HL-60/S4 treated with retinoic acid at 250 ng/mL for 4 days and 3 days (cell line): Measurements from ENCODE around the gene COL8A1.

Experiments used
- in situ Hi-C: fragments of 300-500 bp; cut with MboI; formaldehyde crosslinking; loops from 2 replicates; pipeline ENCODE4 v1.7.0; 2022; ENCODE audit warnings: low sequenced_read_pairs

Gene COL8A1

DNA sequence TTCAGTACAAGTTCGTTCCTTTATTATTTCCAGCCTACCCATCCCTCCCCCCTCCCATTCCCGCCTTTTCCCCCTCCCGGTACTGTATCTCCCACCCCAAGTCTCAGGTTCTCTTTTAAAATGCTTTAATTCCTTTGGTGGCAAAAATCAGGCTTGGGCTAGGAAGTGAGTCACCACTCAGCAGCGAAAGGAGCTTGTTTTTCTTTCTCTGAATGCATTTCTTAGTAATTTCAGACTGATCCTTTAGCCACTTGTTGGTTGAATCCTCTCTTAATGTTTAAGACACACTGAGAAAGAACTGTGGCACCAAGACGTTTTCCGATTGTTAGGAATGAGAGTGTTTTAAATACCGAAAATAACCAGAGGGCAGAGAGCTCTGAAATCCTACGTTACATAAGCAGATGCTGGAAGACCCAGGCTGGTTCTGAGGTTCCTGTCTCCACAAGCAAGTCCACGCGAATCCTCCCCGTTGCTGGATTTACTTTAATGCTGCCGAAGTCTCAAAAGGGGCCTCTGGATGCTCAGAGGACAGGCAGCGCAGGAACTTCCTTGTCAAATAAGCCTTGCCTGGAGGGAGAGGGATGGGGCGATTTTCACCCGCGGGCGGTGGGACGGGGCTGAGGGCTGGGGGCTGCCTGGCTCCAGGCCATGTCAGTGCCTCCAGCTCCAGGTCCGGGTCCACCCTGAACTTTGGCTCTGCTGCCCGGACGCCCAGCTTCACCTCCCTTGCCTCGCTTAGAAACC is 854 bp upstream of the COL8A1 start:
- in situ Hi-C loops, result no loop called here

DNA sequence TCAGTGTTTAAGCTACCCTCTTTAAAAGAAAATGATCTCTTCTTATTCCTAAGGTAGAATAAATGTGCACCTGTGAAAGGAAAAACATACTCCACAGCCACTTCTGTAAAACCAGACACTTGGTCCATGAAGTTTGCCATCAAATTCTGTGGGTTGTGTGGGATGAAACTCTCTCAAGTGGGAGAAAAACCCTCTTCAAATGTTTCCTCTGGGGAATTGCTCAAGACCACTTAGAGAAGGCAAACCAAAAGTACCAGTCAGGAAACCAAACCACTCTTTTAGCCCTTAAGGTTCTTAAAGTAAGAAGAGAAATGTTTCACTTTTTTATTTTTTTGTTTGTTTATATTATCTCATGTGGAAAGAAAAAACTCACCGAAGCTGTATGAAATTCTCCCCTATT is 1.2 kb downstream of the COL8A1 start:
- in situ Hi-C loops, result no loop called here

DNA sequence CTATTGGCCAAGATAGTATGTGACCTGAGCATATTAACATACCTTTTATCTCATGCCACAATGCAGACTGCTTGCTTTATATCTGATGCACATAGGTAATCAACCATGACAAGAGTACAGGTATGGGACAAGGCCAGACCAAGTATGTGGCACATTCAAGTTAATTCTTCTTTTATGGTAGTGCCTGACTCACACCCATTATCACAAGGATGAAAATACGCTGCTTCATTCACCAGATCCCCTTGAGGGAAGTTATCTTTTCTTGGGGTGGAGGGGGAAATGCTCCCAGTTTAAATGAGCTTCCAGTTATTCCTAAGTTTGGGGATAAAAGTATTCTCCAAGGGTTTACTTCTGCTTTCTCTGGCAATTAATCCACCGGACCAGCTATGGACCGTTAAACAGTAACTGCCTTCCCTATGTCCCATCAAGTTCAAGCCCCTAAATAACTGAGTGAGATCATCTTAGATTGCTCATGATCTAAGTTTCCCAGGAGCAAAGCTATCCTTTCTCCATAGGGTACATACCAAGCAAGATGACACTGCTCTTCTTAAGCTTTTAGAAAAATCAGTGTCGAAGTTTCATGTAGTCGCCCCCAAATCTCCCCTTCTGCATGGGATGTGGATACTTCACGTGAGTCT is 1.9 kb downstream of the COL8A1 start:
- in situ Hi-C loops, result no loop called here

DNA sequence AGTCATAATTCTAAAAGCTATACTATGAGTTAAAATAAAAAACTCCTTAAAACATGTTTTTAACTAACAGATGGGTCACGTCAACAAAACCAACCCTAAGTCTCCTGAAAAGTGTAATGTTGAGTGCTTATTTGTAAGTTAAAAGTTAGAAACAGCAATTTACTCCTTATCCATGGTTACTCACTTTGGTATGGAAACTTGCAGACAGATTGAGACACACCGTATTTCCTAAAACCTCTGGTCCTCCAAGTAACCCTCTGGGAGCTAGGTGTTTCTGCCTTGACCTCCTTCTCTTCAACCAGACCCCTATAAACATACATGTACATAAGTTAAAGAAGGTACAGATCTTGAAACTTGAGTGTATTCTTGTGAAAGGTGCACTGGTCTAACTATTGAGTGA is 3.1 kb downstream of the COL8A1 start:
- in situ Hi-C loops, result no loop called here

DNA sequence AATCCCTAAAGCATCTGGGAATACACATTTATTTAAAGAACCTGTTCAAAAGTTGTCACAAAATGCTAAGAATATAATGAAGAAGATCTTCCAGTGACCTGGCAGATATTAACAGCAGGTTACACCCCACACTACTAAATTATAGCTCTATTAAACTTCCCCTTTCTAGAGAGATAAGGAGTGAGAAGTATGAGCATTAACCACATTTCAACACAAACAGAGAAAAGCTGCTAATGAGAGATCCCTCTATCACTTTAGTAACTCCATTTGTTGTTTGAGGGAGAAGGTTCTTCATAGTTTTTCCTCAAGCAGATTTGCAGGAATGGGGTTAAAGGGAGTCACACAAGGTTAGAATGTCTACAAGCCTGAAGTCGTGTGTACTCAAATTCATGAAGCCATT is 3.6 kb downstream of the COL8A1 start:
- in situ Hi-C loops, result no loop called here

DNA sequence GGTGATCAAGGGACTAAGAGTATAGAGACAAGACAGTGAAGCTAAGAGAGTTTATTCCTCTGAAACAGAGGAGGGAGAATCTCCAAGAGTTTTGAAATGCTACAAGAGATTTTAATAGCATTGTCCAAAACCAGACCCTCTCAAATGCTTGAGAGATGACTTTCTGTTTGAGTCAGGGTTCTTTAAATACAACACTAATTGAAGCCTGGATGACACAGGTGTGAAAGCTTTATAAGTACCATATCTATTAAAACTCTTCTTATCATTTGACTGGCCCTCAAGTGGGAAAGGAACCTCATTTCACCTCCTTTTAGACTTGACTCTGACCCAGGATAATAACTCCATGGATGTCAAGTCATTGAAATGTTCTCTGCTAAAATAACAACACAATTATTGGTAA is 5.6 kb downstream of the COL8A1 start:
- in situ Hi-C loops, result no loop called here

DNA sequence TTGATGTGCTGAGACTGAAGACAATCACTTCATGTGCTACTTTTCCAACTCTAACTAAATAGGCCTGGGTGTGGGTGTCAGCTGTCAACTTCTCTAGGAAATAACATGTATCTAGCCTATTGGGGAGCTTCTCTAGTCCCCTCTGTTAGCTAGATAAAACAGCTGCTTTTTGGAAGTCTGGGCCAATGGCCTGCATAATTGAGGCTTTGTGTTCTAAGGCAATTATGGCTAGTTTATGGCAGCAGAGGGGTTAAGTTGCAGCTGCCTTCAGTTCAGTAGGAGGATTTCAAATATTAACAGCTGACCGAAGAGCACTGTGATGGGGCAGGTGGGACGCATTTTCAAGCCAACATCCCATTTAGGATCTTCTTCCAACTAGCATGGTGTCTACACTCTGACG is 6.4 kb downstream of the COL8A1 start:
- in situ Hi-C loops, result no loop called here

DNA sequence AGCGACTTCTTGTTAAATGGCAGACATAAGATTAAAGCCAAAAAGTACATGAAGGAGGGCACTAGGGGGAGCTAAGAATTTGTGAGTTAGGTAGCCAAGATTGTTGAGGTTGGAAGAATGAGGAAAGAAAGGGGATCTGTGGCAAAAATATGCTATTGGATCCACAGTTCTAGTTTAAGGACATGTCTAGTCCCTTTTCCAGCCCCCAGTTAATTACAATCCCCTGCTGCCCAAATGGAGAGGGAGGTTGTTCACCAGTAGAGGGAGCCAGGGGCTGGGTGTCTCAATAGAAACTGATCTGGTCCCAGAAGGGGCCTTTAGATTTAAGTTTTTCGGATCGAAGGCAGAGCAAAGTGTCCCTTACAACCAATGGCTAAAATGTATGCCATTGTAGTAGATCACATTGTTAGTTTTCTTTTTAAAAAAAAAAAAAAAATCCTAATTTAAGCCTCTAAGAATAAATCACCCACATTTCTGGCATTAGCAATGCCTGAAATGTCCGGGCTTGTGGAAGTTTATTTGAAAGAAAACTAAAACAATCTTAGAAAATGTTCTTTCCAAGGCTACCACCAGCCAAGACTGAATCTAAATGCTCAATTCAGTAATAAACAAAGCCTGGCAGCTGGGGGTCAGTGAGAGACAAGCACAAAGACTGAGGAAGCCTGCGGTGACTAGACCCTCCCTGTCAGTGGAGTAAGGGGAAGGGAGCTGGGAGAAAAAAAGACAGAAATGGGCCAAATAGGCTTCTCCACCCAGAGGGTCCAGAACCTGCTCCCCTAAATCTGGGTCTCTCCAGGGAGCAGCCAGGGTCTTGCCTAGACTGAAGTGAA is 7.1 kb downstream of the COL8A1 start:
- in situ Hi-C loops, result no loop called here

DNA sequence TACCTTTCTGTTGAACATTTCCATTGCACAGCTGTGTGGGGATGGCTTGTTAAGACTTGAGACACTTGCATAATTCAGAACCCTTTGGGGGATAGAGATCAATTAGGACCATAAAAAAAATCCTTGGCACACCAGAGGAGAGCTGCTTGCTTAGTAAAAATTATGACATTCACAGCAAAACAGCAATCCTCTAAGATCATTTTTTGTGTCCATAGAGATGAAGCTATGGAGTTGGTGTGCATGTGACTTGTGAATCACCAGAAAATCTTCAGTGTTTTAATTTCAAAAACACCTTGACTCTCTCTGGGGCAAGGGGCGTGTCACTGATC is 7.7 kb downstream of the COL8A1 start:
- in situ Hi-C loops, result no loop called here

DNA sequence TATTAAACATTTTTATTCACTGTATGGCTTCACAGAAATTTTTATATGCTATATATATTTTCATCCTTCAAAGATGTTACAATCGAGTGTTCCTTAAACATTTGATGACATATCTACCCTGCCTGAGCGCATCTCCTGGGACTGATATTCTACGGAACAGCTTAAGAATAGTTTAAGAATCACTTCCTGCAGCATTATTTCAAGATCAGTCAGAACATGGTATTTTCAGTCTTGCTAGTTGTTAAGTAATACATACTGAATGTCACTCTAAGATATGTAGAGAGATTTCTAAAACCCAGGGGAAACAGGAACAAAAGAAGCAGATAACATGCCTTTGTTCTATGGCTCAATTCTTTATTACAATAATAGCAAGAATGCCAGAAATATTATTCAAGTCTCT is 8.7 kb downstream of the COL8A1 start:
- in situ Hi-C loops, result no loop called here

DNA sequence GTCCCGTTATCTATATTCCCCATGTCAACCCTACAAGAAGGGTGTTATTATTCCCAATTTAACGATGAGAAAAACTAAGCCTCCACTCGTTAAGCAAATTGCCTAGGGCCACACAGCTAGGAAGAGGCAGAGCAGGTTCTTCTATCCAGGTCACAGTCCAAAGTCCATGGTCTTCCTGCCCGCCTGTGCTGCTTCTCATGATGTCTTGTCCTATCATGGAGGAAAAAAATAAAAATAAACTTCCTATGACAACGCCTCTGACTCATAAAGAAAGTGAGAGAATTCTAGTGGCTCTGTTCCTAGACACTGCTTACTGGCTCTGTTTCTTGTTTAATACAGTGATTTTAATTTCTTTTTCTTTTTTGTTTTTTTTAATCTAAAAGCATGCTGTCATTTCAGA is 9.7 kb downstream of the COL8A1 start:
- in situ Hi-C loops, result no loop called here

DNA sequence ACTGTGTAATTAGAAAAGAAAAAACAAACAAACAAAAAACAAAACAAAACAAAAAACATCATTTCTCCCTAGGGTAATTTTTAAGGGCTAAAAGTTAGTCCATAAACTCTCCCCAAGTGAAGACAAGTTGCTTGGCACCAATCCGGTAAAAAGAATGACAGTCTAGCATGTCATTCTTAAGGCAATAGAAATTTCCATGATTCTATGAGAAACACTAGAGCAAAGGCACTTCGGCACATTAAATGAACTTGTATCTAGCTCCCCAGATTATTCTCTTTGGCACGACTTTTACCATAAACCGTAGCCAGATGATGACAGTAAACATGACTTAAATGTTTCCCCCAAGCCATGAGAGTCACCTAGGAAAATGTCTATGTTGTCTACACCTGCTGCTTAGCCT is 10.1 kb downstream of the COL8A1 start:
- in situ Hi-C loops, result no loop called here

DNA sequence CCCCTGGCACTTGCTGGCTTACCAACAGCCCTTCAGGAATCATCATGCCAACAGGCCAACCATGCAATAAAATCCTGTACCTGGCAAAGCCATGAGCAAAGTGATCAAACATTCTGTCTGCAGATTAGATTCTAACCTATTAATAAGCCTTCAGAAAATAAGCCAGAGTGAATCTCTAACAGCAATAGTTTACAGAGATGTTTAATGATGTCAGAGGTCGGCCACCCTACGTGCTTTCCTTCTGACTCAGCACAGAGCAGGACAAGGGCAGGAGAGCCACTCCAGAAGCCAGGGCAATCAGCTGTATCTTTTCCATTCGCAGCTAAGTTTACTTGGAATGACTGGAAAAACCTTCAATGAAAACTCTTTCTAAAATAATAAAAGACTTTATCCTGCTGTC is 13.1 kb downstream of the COL8A1 start:
- in situ Hi-C loops, result no loop called here

DNA sequence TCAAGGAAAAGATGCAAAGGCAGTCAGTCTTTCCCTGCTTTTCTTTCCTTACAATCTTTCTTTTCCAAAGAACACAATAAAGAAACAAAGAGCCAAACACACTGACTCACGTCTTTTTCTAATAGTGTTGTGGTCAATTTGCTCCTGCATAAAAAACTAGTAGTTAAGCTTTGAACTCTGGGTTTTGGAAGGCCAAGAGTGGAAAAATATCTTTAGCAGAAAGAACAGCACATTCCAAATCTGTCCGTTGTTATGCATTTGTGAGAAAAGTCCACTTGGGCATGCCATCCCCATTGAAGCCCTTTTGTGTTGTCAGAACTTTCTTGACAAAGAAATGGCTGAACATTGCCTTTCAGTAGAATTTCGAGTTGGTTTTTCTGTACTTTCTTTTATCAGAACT is 18.2 kb downstream of the COL8A1 start:
- in situ Hi-C loops, result no loop called here

DNA sequence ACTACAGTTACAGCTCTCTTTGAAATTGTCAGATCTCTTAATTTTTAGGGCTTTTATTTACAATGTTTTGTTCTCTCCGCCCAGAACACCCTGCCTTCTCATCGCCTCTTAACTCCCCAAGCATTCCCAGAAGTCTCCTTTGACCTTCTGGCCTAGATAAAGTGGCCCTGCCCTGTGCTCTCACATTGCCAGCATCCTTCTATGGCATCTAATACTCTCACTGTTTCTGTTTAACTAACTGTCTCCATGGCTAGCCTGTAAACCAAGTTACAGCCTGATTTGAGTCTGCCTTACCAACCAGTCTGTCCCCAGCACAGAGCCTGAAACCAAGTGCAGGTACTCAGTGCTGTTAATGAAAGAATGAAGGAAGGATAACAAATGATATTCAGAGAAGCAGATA is 19.9 kb downstream of the COL8A1 start:
- in situ Hi-C loops, result no loop called here

DNA sequence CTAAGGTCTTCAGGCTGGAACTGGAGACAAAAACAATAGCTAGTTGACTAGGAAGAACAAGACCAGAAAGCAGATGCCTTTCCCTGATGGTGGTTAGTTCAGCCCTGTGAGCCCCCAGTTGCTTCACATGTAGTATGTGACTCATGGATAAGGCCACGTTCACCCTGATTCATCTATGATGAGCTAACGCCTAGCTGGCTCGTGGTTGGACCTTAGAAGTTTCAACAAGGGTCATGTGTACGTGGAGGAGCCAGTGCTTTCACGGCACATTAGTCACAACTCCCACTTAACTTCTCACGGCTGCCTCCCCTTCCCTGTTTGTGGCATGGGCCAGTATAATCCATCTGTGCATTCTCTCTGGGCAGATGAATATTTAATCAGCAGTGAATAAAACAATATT is 20.6 kb downstream of the COL8A1 start:
- in situ Hi-C loops, result no loop called here

DNA sequence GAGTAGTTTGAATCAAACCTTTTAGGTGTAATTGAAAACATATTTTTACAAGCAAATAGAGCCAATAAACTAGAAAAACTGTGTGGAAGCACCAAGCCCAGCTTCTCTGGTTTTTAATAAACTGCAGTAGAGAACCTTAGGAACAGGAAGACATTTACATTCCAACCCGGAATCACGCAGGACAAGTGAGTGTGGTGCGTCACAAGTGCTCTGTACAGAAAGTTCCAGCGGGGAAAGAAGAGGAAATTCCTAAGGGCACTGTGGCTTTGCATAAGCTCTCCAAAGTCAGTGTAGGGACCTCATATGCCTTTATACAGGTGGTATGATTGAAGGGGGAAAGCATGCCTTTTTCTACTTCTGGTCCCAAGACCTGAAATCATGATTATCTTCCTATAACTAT is 21.6 kb downstream of the COL8A1 start:
- in situ Hi-C loops, result no loop called here

DNA sequence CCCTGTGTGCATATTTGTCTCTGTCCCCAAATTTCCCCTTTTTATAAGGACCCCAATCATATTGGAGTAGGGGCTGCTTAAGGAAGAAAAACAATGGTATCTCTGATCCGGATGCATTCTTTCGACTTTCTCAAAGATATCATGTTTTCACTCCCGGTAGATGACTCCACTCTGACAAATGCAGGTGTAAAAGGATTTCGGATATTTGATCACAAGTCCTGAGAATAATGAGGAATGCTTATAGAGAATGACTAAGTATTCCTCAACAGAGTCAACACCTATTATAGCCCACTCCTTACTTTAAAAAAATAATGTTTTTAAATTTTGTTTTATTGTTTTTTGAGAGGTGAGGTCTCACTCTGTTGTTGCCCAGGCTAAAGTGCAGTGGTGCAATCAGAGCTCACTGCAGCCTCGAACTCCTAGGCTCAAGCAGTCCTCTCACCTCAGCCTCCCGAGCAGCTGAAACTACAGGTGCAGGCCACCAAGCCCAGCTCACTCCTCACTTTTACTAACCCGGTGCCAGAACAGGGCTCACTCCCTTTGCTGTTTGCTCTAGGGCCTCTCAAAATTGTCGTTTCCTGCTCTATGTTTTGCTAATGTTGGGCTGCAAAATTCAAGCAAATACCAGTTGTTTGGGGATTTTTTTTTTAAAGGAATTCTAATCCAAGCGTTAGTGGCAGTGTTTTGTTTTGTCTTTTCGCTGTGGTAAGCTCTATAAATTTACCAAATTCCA is 24.6 kb downstream of the COL8A1 start:
- in situ Hi-C loops, result no loop called here

DNA sequence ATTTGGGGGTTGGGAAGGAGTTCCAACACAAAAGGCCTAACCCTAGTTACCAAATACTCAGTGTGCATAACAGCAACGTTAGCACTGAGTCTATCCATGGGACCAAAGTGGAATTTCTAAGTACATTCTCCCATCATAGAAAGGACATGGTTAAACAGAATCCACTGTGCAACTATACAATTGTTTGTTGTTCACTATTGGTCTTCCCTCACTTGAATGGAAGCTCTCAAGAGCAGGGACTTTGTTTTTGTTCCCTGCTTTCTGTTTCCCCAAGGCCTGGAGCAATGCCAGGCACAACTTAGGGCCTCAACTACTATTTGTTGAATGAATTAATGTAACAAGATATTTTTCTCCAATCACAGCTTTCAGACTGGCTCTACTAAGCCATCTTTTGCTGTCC is 25.6 kb downstream of the COL8A1 start:
- in situ Hi-C loops, result no loop called here

DNA sequence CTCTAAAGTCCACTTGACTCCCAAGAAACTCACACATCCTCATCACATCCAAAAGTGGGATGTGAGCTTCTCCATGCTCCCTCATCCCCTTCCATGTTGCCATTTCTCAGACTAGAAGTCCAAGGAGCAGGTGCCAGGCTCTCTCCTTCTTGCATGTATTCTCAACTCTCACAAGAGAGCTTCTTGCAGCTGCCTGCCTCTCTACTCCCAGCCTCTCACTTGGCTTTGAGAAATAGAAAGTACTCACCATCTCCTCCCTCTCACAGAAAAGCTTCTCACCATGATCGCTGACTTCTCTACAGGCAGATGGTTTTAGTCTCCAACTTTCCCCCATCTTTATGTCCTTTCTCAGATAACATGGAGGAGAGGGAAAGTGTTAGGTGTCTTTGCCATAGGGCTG is 26.6 kb downstream of the COL8A1 start:
- in situ Hi-C loops, result no loop called here

DNA sequence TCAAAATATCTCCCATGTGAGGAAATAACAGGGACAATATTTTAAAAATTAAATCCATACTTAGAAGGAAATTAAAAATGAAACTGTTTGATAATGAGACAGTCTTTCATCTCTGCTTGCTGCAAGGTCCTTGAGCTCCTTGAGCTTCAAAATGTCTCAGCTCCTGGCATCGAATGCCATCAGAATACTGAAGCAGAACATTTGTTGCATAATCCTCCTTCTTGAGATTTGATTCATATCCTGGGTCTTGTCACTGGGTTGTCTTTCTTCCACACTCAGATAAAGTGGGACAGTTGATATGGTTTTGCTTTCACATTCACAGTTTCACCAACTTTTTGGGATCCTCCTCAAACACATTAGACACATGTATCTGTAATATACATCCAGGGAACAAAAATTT is 27.8 kb downstream of the COL8A1 start:
- in situ Hi-C loops, result no loop called here

DNA sequence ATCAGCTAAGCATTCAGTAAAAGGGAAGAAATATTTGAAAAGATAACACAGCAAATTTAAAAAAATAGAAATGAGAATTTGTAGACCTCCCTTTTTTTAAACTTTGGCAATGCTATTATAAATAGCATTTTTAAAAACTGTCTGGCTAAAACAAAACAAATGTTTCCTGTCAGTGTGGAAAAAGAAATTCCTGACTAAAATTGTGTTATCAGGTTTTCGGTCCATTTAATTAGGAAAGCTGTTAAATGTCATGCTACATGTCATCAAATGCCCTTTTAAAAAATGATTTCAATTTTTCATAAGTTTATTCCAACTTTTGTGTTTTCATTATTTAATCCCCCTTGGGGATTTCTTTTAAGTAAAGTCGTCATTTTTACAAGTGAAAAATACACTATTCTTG is 29.6 kb downstream of the COL8A1 start:
- in situ Hi-C loops, result no loop called here
